DMS79 treated with DMSO at 0.1 percent for 48 hours (cell line): Measurements from ENCODE around the gene PEX7.
"Not testable (repeated sequence)": the region's sequence is repeated elsewhere in the genome, so short reads cannot be mapped to it uniquely, and the experiment has no call there.

Experiments used
- DNase-seq: peaks from one replicate; lab custom pipeline; 2025; lab: John Stamatoyannopoulos, UW

The PEX7 gene

DNA sequence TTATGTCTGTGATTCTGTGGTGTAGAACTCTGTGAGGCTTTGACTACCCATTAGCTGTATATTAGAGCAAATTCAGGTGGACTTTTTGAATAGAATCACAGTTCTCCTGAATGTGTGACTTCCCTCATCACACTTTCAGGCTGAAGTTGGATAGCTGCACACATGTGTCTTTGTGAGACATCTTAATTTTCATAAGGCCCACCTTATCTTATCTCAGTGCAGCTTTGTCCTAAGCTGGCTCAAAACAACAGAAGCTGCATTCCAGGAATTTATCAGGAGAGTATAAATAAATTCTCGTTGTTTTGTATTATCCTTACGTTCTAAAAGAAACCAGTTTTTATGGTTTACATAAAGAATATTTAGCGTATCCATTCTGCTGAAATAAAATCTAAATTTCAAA, 73.5 kb downstream of the PEX7 start:
- no peak for DNase-seq

DNA sequence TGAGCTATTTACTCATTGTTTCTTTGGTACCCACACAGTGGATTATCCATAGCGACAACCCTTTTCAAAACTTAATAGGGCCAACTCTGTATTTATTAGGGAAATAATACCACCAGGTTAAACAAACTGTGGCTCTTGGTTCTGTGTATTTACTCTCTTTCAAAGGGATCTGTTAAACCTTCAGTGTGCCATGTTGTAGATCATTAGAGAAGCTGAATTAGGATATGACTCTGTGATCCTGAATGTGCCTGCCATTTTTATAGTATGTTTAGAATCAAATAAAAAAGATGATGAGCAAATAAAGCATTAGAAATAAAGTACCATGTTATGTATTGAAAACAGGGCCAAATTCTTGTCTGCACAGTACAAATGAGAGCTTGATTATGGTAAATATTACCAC, 74.7 kb downstream of the PEX7 start:
- no peak for DNase-seq

DNA sequence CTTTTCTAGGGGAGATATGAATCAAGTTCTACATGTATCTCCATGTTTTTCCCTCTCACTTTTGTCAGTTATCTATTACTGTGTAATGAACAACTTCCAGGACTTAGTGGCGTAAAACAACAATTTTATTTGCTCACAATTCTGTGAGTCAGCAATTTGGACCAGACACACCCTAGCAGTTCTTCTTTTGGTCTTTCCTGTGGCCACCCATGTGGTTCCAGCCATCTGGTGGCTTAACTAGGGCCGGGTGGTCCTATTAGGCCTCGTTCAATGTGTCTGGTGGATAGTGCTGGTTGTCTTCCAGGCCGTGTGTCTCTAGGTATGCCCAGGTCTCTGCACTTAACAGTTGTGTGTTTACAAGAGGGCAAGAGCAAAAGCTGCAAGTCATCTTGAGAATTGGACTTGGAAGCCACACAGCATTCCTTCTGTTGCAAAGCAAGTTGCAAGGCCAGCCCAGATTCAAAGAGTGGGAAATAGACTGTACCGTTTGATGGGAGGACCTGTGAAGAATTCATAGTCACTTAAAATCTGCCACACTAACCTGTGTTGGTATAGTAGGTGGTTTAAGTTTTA, 78.9 kb downstream of the PEX7 start:
- no peak for DNase-seq

DNA sequence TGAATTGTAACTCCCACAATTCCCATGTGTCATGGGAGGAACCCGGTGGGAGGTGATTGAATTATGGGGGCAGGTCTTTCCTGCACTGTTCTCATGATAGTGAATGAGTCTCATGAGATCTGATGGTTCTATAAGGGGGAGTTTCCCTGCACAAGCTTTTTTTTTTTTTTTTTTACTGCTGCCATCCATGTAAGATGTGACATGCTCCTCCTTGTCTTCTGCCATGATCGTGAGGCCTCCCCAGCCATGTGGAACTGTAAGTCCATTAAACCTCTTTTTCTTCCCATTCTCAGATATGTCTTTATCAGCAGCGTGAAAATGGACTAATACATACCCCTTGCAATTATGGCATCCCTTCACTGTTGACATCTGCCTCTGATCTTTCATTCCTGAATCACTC, 82.1 kb downstream of the PEX7 start:
- not testable (repeated sequence) for DNase-seq

DNA sequence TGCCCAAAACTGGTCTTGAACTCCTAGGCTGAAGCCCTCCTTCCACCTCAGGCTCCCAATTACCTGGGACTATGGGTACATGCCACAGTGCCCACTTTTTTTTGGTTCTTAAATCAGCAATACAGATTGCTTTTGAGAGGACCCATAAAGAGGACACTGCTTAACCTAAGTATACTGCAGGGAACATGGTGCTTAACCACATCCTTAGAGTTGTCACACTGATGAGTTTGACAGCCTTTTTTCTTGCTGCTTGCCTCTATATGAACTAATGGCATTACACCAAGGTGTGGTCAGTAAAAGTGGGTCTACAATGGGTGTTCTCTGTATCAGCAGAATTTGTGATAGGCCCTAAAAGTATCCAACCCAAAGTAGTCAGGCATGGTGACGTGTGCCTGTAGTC, 92.6 kb downstream of the PEX7 start:
- no peak for DNase-seq

DNA sequence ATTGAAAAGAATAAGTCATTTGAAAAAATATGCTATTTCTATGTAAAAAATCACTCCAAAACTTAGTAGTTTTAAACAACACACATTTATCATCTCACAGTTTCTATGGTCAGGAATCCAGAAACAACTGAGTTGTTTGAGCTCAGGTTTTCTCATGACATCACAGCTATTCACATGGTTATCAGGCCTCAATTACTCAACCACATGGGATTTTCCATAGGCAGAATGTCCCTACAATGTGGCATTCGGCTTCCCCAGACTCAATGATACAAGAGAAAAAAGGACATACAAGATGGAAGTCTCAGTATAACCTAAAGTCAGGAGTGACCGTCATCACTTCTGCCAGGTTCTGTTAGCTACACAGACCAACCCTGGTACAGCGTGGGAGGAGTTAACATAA, 96.3 kb downstream of the PEX7 start:
- DNase-seq: no peak

DNA sequence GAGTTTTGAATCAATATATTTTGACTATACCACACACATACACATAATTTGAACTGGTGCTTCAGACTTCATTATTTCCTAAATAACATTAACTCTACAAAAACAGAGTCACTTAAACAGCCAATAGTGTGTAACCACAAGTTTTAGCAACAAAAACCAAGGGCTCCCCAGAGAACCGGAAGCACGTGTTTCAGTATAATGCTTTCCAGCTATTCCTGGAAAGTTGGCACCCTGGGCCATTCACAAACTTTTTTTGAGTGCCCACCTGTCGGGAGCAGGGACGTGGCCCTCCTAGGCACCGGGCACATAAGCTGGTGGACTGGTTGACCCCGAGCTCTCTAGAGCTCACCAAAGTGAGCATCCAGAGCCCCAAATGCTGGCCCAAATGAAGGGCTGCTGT, 97.8 kb downstream of the PEX7 start:
- DNase-seq: no peak

DNA sequence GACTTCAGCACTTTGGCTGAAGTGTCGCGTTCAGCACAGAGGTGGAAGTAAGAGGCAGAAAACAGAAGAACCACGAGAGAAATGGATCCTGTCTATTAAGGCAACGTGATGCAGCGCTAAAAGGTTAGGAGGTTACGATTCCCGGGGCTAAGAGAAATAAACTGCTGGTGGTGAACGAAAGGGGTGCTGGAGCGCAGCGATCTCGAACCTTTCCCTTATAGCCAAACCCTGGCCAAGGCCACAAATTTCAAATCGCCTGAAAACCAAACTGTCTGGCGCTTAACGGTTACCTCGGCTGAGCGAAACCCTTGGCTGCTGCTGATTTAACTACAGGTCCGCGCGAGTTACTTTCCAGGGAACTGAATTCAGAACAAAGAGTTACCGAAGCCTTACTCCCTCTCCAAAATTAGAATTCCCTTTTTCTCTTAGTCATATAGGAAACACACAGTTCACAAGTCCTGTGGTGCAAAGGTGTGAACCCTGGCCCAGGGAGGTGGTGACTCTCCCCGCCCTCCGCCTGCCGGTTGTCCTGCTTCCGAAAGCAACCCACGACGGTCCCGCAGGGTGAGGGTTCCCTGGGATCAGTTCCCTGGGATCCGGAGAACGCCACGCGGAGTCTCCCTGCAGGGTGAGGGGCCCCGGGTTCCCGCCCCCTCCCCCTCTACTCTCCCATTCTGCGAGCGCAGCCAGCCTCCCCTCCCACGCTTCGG, 98.4 kb downstream of the PEX7 start:
- peak; percentile 26 for DNase-seq

DNA sequence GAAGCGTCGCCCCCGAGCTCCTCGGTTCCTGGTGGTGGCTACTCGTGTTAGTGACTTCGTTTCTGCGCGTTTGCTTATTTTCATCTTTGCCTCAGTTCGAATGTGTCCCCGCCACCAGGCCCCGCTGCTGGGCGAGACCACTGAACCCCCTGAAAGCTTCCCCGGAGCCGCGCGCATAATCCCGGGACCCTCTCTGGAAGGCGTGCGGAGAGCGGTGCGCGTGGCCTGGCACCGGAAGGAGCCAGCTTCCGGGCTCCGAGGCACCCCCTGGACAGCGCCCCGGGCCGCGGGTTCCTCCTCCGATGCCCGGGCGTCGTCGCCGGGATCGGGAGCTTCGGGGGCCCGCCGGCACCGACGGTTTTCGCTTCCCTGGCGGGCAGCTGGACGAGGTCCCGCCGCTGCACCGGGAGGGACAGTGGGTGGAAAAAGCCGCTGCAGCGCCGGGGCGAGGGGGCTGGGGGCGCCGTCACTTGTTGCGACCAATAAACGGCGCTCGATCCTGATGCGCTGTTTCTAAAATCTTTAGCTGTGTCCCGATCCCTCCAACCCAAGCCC, 99.1 kb downstream of the PEX7 start:
- no peak for DNase-seq

DNA sequence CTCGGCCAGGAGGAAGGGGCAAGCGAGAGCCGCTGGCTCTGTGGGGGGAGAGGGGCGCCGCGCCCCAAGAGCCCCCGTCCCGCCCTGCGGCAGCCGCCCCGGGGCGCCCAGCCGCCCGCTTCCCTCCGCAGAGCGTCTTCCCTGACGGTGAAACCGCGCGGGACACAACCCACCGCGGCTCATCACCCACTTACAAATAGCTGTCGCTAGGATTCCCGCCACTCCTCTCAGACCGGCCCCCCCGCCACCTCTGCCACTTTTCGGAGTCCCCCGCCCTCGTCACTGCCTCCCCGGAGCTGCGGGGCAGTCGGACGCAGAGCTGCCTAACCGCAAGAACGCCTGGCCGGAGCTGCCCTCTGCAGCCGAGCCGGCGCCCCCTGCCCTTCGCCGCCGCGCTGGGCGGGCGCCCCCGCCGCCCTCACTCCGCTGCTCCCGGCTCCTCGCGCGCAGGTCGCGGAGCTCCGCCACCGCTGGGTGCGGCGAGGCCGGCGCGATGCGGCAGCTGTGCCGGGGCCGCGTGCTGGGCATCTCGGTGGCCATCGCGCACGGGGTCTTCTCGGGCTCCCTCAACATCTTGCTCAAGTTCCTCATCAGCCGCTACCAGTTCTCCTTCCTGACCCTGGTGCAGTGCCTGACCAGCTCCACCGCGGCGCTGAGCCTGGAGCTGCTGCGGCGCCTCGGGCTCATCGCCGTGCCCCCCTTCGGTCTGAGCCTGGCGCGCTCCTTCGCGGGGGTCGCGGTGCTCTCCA, 99.7 kb downstream of the PEX7 start, which contains the start of gene SLC35D3:
Gene SLC35D3, plus strand, starts transcription at position 366 of the 749 bp plus-strand sequence. Its CDS starts 128 bp downstream, at position 494.
- peak; percentile 2 for DNase-seq

DNA sequence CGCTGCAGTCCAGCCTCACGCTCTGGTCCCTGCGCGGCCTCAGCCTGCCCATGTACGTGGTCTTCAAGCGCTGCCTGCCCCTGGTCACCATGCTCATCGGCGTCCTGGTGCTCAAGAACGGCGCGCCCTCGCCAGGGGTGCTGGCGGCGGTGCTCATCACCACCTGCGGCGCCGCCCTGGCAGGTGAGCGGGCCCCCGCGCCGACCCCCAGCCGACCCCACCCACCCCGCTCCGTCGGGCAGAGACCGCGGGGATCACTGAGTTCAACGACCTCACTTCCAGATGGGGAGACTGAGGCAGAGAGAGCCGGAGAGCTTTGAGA, 100.3 kb downstream of the PEX7 start:
- DNase-seq: no peak

DNA sequence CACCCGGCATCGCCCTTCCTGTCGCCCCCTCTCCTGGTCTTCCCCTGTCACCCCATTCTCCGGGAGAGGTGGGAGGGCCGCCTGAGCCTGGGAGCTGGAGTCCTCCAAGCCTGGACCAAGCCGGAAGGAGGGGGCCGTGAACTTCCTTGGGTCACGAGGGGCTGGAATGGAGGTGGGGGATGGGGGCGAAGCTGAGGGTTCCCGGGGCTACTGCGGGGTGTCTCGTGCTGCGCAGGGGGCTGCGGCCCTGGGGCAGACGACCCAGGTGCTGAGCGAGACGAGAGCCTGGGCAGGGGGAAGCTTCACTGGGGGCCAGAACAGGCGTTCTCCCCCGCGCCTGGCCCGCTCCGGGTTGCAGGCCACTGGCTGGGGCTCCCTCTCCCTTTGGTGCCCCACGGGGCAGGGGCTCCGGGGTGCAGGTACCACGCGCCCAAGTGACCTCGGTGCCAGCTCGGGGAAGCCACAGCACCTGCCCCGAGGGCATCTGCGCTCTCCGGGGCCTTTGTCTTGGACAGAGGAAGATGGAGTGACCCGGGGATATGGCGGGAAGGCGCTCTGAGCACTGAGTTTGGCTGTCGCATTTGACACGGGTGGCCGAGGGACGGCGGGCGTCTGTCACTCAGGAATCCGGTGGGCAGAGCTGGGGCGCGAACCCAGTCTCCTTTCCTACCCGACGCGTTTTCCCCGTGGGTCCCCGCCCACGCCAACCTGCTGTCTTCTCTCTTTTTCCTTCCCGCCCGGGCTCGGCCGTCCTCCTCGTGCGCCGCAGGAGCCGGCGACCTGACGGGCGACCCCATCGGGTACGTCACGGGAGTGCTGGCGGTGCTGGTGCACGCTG, 100.9 kb downstream of the PEX7 start:
- DNase-seq: no peak

DNA sequence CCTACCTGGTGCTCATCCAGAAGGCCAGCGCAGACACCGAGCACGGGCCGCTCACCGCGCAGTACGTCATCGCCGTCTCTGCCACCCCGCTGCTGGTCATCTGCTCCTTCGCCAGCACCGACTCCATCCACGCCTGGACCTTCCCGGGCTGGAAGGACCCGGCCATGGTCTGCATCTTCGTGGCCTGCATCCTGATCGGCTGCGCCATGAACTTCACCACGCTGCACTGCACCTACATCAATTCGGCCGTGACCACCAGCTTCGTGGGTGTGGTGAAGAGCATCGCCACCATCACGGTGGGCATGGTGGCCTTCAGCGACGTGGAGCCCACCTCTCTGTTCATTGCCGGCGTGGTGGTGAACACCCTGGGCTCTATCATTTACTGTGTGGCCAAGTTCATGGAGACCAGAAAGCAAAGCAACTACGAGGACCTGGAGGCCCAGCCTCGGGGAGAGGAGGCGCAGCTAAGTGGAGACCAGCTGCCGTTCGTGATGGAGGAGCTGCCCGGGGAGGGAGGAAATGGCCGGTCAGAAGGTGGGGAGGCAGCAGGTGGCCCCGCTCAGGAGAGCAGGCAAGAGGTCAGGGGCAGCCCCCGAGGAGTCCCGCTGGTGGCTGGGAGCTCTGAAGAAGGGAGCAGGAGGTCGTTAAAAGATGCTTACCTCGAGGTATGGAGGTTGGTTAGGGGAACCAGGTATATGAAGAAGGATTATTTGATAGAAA, 101.7 kb downstream of the PEX7 start:
- DNase-seq: no peak

DNA sequence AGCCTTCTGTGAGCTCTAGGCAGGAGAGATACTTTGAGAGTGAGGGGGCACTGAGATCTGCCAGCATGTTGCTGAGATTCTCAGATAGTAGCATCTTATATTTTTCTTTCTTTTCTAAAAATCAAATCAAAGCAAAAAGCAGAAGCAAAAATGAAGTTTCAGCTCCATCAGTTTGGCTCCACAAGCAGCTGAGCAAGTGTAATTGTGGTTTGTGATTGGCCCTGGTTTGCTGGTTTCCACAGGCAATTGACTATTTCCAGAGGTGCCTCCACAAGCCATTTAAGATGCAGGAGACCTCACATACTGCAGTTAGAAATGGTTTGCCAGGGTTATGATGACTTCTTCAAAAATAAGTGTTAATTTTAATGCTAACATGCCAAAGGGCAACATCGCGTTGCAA, 104.0 kb downstream of the PEX7 start:
- DNase-seq: no peak

DNA sequence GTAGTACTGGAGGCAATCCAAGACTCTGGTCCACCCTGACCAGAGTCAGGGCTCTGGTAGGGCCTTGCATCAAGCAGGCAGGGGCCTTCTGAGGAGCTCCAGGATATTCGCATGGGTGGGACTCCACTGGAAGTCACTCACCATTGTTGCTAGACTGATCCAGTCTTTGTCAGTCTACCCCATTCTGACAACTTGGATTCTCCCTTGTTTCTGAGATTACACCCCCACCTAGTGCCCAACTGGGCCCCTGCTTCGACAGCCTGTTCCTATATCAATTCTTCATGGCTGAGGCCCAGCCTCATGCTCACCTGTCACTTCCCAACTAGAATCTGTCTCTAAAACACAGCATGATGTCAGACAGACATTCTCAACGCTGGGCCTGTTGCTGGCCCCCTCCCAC, 104.9 kb downstream of the PEX7 start:
- no peak for DNase-seq

DNA sequence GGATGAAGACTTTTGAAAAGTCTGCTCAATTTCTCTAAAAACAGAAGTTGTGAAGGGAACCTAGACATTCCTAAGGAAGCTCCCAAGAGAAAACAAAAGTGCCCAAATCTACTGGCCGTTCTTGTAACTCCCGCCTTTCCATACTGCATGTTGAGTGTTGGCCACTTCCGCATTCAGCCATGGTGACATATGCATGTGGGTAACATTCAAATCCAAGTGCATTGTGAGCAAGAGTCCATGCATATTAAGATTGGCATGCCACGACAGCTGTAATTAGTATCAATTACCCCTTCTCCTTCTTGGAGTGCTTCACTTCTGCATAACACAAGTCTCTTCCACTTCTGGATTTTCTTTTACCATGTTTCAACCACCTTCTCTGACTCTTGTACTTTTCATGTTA, 108.1 kb downstream of the PEX7 start:
- DNase-seq: no peak

DNA sequence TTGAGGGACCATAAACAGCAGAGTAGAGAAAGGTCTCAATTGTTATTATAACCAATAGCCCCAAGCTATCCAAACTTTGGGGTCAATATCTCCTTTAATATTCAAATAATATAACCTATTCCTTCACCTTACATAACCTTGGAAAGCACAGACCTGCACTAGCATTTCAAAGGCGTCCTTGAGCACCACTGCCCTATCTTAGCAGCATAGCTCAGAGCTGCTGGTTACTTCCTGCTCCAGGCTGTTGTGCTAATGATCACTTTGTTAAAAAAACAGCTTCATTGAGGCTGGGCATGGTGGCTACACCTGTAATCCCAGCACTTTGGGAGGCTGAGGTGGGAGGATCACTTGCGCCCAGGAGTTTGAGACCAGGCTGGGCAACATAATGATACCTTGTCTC, 110.2 kb downstream of the PEX7 start:
- DNase-seq: no peak

DNA sequence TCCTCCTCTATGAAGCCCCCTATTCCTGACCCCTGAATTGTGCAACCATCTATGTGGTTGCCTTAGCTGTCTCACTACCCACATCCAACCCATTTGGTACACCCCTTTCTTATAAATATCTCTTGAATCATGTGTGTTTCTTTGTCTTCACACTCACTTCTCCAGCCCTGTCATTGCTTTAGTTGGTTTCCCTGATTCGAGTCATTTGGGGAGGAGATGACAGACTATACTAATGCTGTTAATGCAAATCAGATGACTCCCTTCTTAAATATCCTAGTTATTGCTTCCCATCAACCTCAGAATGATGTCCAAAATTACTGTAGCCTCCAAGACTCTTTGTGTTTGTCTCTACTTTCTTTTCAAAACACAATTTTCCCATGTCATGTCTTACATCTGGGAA, 122.7 kb downstream of the PEX7 start:
- DNase-seq: no peak

DNA sequence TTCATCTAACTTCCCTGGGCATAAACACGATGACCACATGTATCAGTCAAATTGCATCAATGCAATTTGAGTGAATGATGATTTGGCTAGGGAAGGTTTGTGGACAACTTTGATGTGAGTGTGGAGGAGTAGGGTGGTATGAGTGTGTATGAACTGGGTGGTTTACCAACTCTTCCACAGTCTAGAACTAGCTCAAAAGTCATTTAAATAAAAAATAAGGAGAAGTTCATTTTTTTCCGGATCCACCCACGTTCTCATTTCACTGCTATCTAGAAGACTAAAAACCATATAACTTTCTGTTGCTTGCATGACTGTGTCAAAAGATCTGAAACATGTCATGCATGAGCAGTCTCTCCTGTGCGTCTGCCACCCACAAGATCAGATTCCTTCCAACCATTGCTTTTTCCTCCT, 123.3 kb downstream of the PEX7 start:
- DNase-seq: no peak

DNA sequence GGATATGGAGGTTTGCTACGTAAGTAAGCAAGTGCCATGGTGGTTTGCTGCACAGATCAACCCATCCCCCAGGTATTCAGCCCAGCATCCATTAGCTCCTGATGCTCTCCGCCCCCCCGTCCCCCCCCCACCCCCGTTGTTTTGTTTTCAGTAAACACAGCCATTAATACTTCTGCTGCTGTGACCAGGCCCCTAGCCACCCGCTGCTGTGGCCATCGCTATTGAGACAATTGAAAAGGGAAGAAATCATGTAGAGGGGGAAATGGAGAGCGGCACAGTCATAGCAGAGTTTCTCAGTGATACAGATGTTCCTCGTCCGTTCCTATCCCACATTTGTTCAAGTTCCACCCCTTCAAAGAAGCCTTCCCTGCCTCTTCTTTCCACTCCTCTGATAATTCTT, 124.6 kb downstream of the PEX7 start:
- no peak for DNase-seq

DNA sequence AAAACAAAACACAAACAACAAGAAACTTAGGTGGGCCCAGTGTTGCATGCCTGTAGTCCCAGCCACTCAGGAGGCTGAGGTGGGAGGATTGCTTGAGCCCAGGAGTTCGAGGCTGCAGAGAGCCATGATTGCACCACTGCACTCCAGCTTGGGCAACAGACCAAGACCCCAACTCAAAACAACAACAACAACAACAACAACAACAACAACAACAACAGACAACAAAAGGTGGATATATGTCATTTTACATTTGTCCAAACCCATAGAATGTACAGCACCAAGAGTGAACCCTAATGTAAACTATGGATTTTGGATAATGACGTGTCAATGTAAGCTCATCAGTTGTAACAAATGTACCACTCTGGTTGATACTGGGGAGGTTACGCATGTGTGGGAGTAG, 127.6 kb downstream of the PEX7 start:
- not testable (repeated sequence) for DNase-seq
